GM12878 (cell line): ENCODE results near the gene SHISA9. TPM values are rescaled to one million over a fixed set of nuclear protein-coding genes. Genes with fewer than 3 reads are reported as not detected.

Experiments
- ATAC-seq: fragments of 200-7000 bp; cut with Tn5 transposase; 3 replicates; pipeline ENCODE4 v1.9.1; 2020; ENCODE audit warnings: mild to moderate bottlenecking, moderate library complexity
- BruUV-seq: library from RNA; stranded (reverse); fragments of 400-500 nt; replicated peaks from 2 replicates; lab custom pipeline; 2021; lab: Mats Ljungman, UMichigan
- CTCF ChIA-PET: fragments of 300-600 bp; sonication (Branson Sonifier 250); formaldehyde crosslinking; extraction: SDS; loops from one replicate; lab custom pipeline; 2021; ENCODE audit warnings: inconsistent platforms; lab: Yijun Ruan, JAX
- POLR2A ChIA-PET: fragments of 350-600 bp; formaldehyde crosslinking; extraction: SDS; loops from one replicate; lab custom pipeline; 2021; ENCODE audit warnings: inconsistent platforms; lab: Charles Lee
- RAD21 ChIA-PET: fragments of 300-600 bp; sonication (Branson Sonifier 250); formaldehyde crosslinking; loops from one replicate; lab custom pipeline; 2023; ENCODE audit warnings: antibody characterized with exemption; ENCODE audit not compliant: unreplicated experiment; lab: Charles Lee
- SMC1A ChIA-PET: fragments of 300-600 bp; sonication (Branson Sonifier 250); formaldehyde crosslinking; loops from one replicate; lab custom pipeline; 2023; ENCODE audit not compliant: unreplicated experiment, uncharacterized antibody; lab: Charles Lee
- DNase-seq: peaks from one replicate; pipeline ENCODE4 v3.0.0-alpha.2; 2011; ENCODE audit warnings: low read depth, low spot score
- FAIRE-seq: peaks from 3 replicates; lab custom pipeline; 2011; peaks lifted over from hg19 to GRCh38; lab: Jason Lieb, UNC
- H2AFZ ChIP-seq: 2 replicates; pipeline ENCODE4 v1.6.0; 2011; ENCODE audit warnings: low read depth, low read length, control low read depth; ENCODE audit not compliant: control insufficient read depth
- H3K27ac ChIP-seq: 2 replicates; pipeline ENCODE4 v1.5.1; 2011; ENCODE audit warnings: control low read depth; ENCODE audit not compliant: control insufficient read depth, insufficient read depth
- H3K27me3 ChIP-seq, 2 experiments: replicated peaks in 1 of 2; 2 replicates each; pipeline versions ENCODE4 v1.6.0 to v1.6.1; 2011; ENCODE audit warnings: low read length in 1 of 2; ENCODE audit not compliant: control insufficient read depth in 2 of 2, insufficient read depth in 2 of 2
- H3K36me3 ChIP-seq, 2 experiments: 2 replicates each; pipeline ENCODE4 v1.5.1; 2011; ENCODE audit warnings: low read length in 1 of 2; ENCODE audit not compliant: control insufficient read depth in 2 of 2, insufficient read depth in 2 of 2
- H3K4me1 ChIP-seq: 2 replicates; pipeline ENCODE4 v1.6.1; 2011; ENCODE audit warnings: mild to moderate bottlenecking, low read length, moderate library complexity, mixed read lengths; ENCODE audit not compliant: control insufficient read depth, insufficient read depth
- H3K4me2 ChIP-seq: 2 replicates; pipeline ENCODE4 v1.6.0; 2011; ENCODE audit warnings: control low read depth; ENCODE audit not compliant: control insufficient read depth, insufficient read depth
- H3K4me3 ChIP-seq: fragments of 200-600 bp; sonication (generic); 2 replicates; pipeline ENCODE4 v1.5.1; 2016
- H3K79me2 ChIP-seq: 2 replicates; pipeline ENCODE4 v1.6.0; 2011; ENCODE audit warnings: low read length; ENCODE audit not compliant: control insufficient read depth, insufficient read depth
- H3K9ac ChIP-seq: 2 replicates; pipeline ENCODE4 v1.8.0; 2011; ENCODE audit warnings: low read length, control low read depth, mixed read lengths; ENCODE audit not compliant: control insufficient read depth, insufficient read depth
- H3K9me3 ChIP-seq: replicated peaks from 3 replicates; pipeline ENCODE4 v1.5.1; 2011; ENCODE audit warnings: mild to moderate bottlenecking, low read length; ENCODE audit not compliant: control insufficient read depth, insufficient read depth
- H4K20me1 ChIP-seq: 2 replicates; pipeline ENCODE4 v1.6.0; 2011; ENCODE audit not compliant: control insufficient read depth, insufficient read depth
- CEBPB ChIP-seq, 2 experiments: fragments of 150-350 bp in 1 of 2; IDR thresholded peaks; 2 replicates each; pipeline ENCODE4 v1.6.1; 2012 to 2014; ENCODE audit warnings: low read depth in 2 of 2, low read length in 2 of 2, borderline replicate concordance in 1 of 2, inconsistent platforms in 1 of 2
- LARP7 ChIP-seq: fragments of 450-650 bp; IDR thresholded peaks from 2 replicates; pipeline ENCODE4 v1.6.1; 2017; ENCODE audit warnings: mild to moderate bottlenecking
- RAD51 ChIP-seq: fragments of 450-650 bp; IDR thresholded peaks from 2 replicates; pipeline ENCODE4 v1.6.1; 2016; ENCODE audit warnings: moderate library complexity, mild to moderate bottlenecking, inconsistent platforms
- WGBS: methylation state at CpG from one replicate; pipeline ENCODE4 v1.1.6; 2016; ENCODE audit warnings: low lambda C conversion rate; ENCODE audit not compliant: insufficient replicate concordance, insufficient coverage; ENCODE audit errors: missing lambda C conversion rate; 5-methylcytosine and 5-hydroxymethylcytosine counted together
- in situ Hi-C: fragments of 300-500 bp; cut with MboI; formaldehyde crosslinking; loops from 9 replicates; pipeline ENCODE4 v1.14.3; 2018; ENCODE audit warnings: mixed read lengths
- intact Hi-C: fragments of 100-400 bp; cut with micrococcal nuclease; formaldehyde crosslinking; loops from one replicate; pipeline ENCODE4 v1.14.2; 2022; ENCODE audit not compliant: unreplicated experiment
- polyA plus RNA-seq, 11 experiments: library from polyadenylated mRNA; depleted of rRNA in 4 of 11; unstranded in 6 of 11; stranded (reverse) in 5 of 11; fragments of >200 nt; fragmentation: Nextera tagmentation in 4 of 11; fragmentation: Illumina TruSeq in 1 of 11; extraction: Ambion mirVana in 4 of 11; extraction: Trizol in 1 of 11; gene quantifications; 1 replicate in 1 of 11; 2 replicates in 10 of 11; pipeline versions ENCODE4 v1.2.1 to v1.2.3, GENCODE V29; 2011 to 2016; ENCODE audit warnings: inconsistent platforms in 2 of 11, missing spikeins in 2 of 11, low read depth in 1 of 11
- total RNA-seq, 4 experiments: library from RNA; depleted of rRNA in 3 of 4; stranded (reverse); fragments of >200 nt in 3 of 4; fragmentation: Illumina TruSeq in 1 of 4; extraction: Trizol in 1 of 4; gene quantifications; 2 replicates each; pipeline versions ENCODE4 v1.2.1 to v1.2.3, GENCODE V29; 2013 to 2021
- TF ChIP-seq, protein P1 (sequence below): fragments of 450-650 bp; IDR thresholded peaks from 2 replicates; pipeline ENCODE4 v1.6.1; 2017; ENCODE audit warnings: low read depth, mild to moderate bottlenecking, moderate library complexity

The SHISA9 gene
- total and polyA plus RNA-seq, 10 of the 15 experiments (the other 5 are each of a cell fraction or from before 2014, with no cell fraction given), result 0.03 to 25.5 (median 0.07) TPM

DNA sequence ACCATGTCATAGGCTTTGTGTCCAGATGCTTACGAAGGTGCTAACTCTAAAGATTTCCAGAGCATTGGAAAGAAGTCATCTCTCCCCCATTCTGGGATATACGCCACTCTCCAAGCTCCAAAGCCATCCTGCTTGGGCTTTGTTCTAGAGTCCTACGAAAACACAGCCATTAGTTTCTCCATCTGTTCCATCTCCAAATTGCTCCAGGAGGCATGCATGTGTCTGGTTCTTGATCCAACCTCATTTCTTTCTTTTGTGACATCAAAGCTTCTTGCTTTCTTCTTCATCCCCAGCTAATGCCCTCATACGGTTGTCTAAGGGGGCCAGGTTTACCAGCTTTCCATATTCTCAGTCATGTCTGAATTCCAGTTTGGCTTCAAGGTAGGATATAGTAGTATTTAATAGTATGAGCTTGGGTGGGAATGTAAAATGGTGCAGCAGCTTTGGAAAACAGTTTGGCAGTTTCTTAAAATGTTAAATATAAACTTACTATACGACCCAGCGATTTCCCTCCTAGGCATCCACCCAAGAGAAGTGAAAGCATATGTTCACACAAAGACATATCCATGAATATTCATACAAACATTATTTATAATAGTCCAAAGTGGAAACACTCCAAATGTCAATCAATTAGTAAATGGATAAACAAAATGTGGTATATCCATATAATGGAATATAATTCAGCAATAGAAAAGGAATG lies 202.6 kb downstream of the SHISA9 start:
- H3K4me1 ChIP-seq, result no peaks in the 10 kb centered on the region
- H3K4me3 ChIP-seq, result no peak overlapping the region
- POLR2A ChIA-PET, result no interaction called here
- SMC1A ChIA-PET, result interaction anchor here (1.0 to 3.3 kb wide), 8 partner anchors 8 to 349 kb away, joined by 3 to 12 read pairs (median 4); no protein-coding TSS in a partner anchor
- no peaks in the 10 kb centered on the region for H4K20me1 ChIP-seq
- BruUV-seq, result no TSS peak
- no peak overlapping the region for H3K27ac ChIP-seq
- no peak for DNase-seq
- TF ChIP-seq CEBPB (IDR thresholded peaks at IDR 0.05; ENCODE audit: borderline replicate concordance in 1 of 2, low read depth in 2 of 2, low read length in 2 of 2), result no peak
- TF ChIP-seq, protein P1, sequence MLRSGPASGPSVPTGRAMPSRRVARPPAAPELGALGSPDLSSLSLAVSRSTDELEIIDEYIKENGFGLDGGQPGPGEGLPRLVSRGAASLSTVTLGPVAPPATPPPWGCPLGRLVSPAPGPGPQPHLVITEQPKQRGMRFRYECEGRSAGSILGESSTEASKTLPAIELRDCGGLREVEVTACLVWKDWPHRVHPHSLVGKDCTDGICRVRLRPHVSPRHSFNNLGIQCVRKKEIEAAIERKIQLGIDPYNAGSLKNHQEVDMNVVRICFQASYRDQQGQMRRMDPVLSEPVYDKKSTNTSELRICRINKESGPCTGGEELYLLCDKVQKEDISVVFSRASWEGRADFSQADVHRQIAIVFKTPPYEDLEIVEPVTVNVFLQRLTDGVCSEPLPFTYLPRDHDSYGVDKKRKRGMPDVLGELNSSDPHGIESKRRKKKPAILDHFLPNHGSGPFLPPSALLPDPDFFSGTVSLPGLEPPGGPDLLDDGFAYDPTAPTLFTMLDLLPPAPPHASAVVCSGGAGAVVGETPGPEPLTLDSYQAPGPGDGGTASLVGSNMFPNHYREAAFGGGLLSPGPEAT, result no peak
- no peak for TF ChIP-seq RAD51
- TF ChIP-seq LARP7, result no peak
- no peak overlapping the region for H2AFZ ChIP-seq
- no peaks in the 10 kb centered on the region for H3K79me2 ChIP-seq
- in situ Hi-C loops (no loop called here), intact Hi-C loops (no loop called here)
- FAIRE-seq, result no peak
- no peaks in the 10 kb centered on the region for H3K36me3 ChIP-seq
- CTCF ChIA-PET, result no interaction called here
- WGBS, result 12% methylated on average over 6 of the region's 6 CpGs
- no peak overlapping the region for H3K9ac ChIP-seq
- no peak overlapping the region for H3K4me2 ChIP-seq
- no peaks in the 10 kb centered on the region for H3K27me3 ChIP-seq
- RAD21 ChIA-PET, result interaction anchor here (0.8 to 1.6 kb wide), 2 partner anchors 42 to 47 kb away, joined by 3 to 4 read pairs; no protein-coding TSS in a partner anchor
- H3K9me3 ChIP-seq, result no peaks in the 10 kb centered on the region; the same call in 2 of the 3 replicates
- ATAC-seq, result no peak
